Measurements from ENCODE around the gene TRAF7.

Gene TRAF7

GRCh38 chr16:2148714-2149629, 6.6 kb upstream of the TRAF7 start:
- no peak for FAIRE-seq

GRCh38 chr16:2149630-2150417, 5.8 kb upstream of the TRAF7 start:
- no peak for FAIRE-seq

GRCh38 chr16:2150418-2151187, 5.0 kb upstream of the TRAF7 start:
- peak; percentile 95 for FAIRE-seq

GRCh38 chr16:2151188-2152091, 4.1 kb upstream of the TRAF7 start:
- FAIRE-seq: no peak

GRCh38 chr16:2152695-2153506, 2.7 kb upstream of the TRAF7 start:
- no peak for FAIRE-seq

- no peak for FAIRE-seq
Observed at GRCh38 chr16:2154533-2155090, 970 bp upstream of the TRAF7 start.

- FAIRE-seq: no peak
Observed at GRCh38 chr16:2155977-2156848, 631 bp downstream of the TRAF7 start.

GRCh38 chr16:2156849-2157224, 1.3 kb downstream of the TRAF7 start:
- FAIRE-seq: no peak

- no peak for FAIRE-seq
Observed at GRCh38 chr16:2157480-2158261, 2.1 kb downstream of the TRAF7 start.

GRCh38 chr16:2158262-2158638, 2.7 kb downstream of the TRAF7 start:
- no peak for FAIRE-seq

GRCh38 chr16:2159175-2159838, 3.7 kb downstream of the TRAF7 start:
- no peak for FAIRE-seq

- no peak for FAIRE-seq
Observed at GRCh38 chr16:2160915-2161551, 5.5 kb downstream of the TRAF7 start.

- FAIRE-seq: no peak
Observed at GRCh38 chr16:2161911-2162310, 6.3 kb downstream of the TRAF7 start.

GRCh38 chr16:2162676-2163118, 7.1 kb downstream of the TRAF7 start:
- no peak for FAIRE-seq

- FAIRE-seq: no peak
Observed at GRCh38 chr16:2163211-2163881, 7.8 kb downstream of the TRAF7 start.

- no peak for FAIRE-seq
Observed at GRCh38 chr16:2165861-2166260, 10.3 kb downstream of the TRAF7 start.
